Measurements from ENCODE around the gene EFNA2. TPM values are rescaled to one million over a fixed set of nuclear protein-coding genes. Genes with fewer than 3 reads are reported as not detected.

EFNA2 gene
- total RNA-seq, 1 experiment from 2014 or later, result not detected

DNA sequence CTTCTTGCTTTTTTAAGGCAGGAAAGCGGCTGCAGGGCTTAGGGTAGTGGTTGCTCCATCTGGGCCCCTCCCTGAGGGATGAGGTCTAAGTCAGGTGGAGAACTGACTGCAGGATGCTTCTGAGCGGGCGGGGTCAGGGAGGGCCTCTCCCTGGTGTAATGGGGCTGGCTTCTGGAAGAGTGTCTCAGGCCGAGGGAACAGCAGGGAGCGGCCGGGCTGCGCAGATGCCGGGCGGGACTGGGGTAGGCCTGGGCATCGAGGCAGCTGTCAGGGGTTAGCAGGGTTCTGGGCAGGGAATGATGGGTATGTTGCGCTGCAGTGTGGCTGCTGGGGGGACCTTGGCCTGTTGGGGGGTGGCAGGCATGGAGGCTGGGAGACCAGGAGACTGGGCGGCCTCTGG lies 7.6 kb upstream of the EFNA2 start:
- POLR2A ChIA-PET (ENCODE audit: unreplicated experiment), result no interaction called here
- Histone ChIP-seq H3K4me1 (ENCODE audit: insufficient read depth, low read length) (peaks cover 29% of the 10 kb centered on the region), H3K79me2 (ENCODE audit: low read length) (peaks cover 38% of the 10 kb centered on the region), H3K4me2 (ENCODE audit: low read length) (no peak overlapping the region), H3K36me3 (ENCODE audit: low read depth, low read length) (peaks cover 6% of the 10 kb centered on the region; the same call in 1 of the 2 replicates), H3K4me3 (ENCODE audit: low read length) (no peak overlapping the region), H3K9ac (ENCODE audit: low read length) (no peak overlapping the region), H2AFZ (ENCODE audit: low read length) (no peak overlapping the region), H3K9me2 (replicated peaks; ENCODE audit: low read length) (no peaks in the 10 kb centered on the region), H3F3A (ENCODE audit: low read length, unreplicated experiment) (no peaks in the 10 kb centered on the region), H3K27me3 (ENCODE audit: low read length) (no peaks in the 10 kb centered on the region), H4K20me1 (ENCODE audit: low read length) (no peaks in the 10 kb centered on the region), H3K27ac (ENCODE audit: low read length) (no peak overlapping the region), H3K9me3 (ENCODE audit: low read length) (no peaks in the 10 kb centered on the region)
- CTCF ChIA-PET, result interaction anchor here (0.5 kb wide), 1 partner anchor 116 kb away, joined by 4 read pairs; no protein-coding TSS in a partner anchor
- no TSS peak for BruUV-seq (replicated peaks)
- ATAC-seq (no peak), DNase-seq (no peak)
- TF ChIP-seq EZH2phosphoT487 (IDR thresholded peaks at IDR 0.05; ENCODE audit: borderline replicate concordance, low read length) (no peak), EZH2 (IDR thresholded peaks at IDR 0.05; ENCODE audit: low read length, unreplicated experiment) (no peak), CTCF (conservative IDR thresholded peaks at IDR 0.05; ENCODE audit: low read depth, low read length) (no peak)
- intact Hi-C loops (cut with micrococcal nuclease), result loop anchor here (10.0 kb wide), 1 partner anchor 77 kb away; a partner anchor contains a TSS

- ChIA-PET CTCF (interaction anchor here (1.0 kb wide), 1 partner anchor 10 kb away, joined by 3 read pairs; no protein-coding TSS in a partner anchor), POLR2A (ENCODE audit: unreplicated experiment) (no interaction called here)
- H4K20me1 ChIP-seq (ENCODE audit: low read length), result no peaks in the 10 kb centered on the region
- ATAC-seq (no peak), DNase-seq (no peak)
- no peak overlapping the region for H3K4me2 ChIP-seq (ENCODE audit: low read length)
- H3K27me3 ChIP-seq (ENCODE audit: low read length), result no peaks in the 10 kb centered on the region
- H3K36me3 ChIP-seq (ENCODE audit: low read depth, low read length), result peaks cover 3% of the 10 kb centered on the region; the same call in 1 of the 2 replicates
- no peaks in the 10 kb centered on the region for H3K9me2 ChIP-seq (replicated peaks; ENCODE audit: low read length)
- no peak overlapping the region for H3K4me3 ChIP-seq (ENCODE audit: low read length)
- H3K9me3 ChIP-seq (ENCODE audit: low read length), result no peaks in the 10 kb centered on the region
- no peak for TF ChIP-seq CTCF (conservative IDR thresholded peaks at IDR 0.05; ENCODE audit: low read depth, low read length)
- TF ChIP-seq EZH2phosphoT487 (IDR thresholded peaks at IDR 0.05; ENCODE audit: borderline replicate concordance, low read length), result no peak
- TF ChIP-seq EZH2 (IDR thresholded peaks at IDR 0.05; ENCODE audit: low read length, unreplicated experiment), result no peak
- intact Hi-C loops (cut with micrococcal nuclease), result loop anchor here (1.0 to 10.0 kb wide), 2 partner anchors 76 to 93 kb away; a partner anchor contains a TSS
- no peaks in the 10 kb centered on the region for H3F3A ChIP-seq (ENCODE audit: low read length, unreplicated experiment)
- H3K4me1 ChIP-seq (ENCODE audit: insufficient read depth, low read length), result peaks cover 22% of the 10 kb centered on the region
- peaks cover 29% of the 10 kb centered on the region for H3K79me2 ChIP-seq (ENCODE audit: low read length)
- H3K27ac ChIP-seq (ENCODE audit: low read length), result no peak overlapping the region
- no TSS peak for BruUV-seq (replicated peaks)
- H3K9ac ChIP-seq (ENCODE audit: low read length), result no peak overlapping the region
- no peak overlapping the region for H2AFZ ChIP-seq (ENCODE audit: low read length)
Measured at GRCh38 chr19:1278713-1279660, 6.7 kb upstream of the EFNA2 start.

All from PC-3 (cell line).